PC-9 (cell line): Measurements from ENCODE around the gene SLC4A2. TPM values are rescaled to one million over a fixed set of nuclear protein-coding genes. Genes with fewer than 3 reads are reported as not detected.

ENCODE experiments used
- BruUV-seq: library from RNA; stranded (reverse); fragments of 400-500 nt; replicated peaks from 2 replicates; lab custom pipeline; 2021; lab: Mats Ljungman, UMichigan
- CTCF ChIA-PET: fragments of 300-600 bp; sonication (Branson Sonifier 250); formaldehyde crosslinking; loops from one replicate; lab custom pipeline; 2022; ENCODE audit warnings: antibody characterized with exemption; lab: Charles Lee
- POLR2A ChIA-PET: fragments of 300-600 bp; sonication (Branson Sonifier 250); formaldehyde crosslinking; loops from one replicate; lab custom pipeline; 2022; ENCODE audit warnings: antibody characterized with exemption; ENCODE audit not compliant: unreplicated experiment; lab: Charles Lee
- DNase-seq, 2 experiments: peaks; one replicate each; pipeline versions ENCODE4 v3.0.0 to v3.0.0-alpha.2; 2015 to 2022; ENCODE audit warnings: mixed read lengths in 1 of 2
- H2AFZ ChIP-seq: fragments of 200-600 bp; sonication (generic); 2 replicates; pipeline ENCODE4 v1.8.1; 2017; ENCODE audit warnings: antibody characterized with exemption
- H3F3A ChIP-seq: fragments of 200-600 bp; sonication (generic); 2 replicates; pipeline ENCODE4 v1.8.1; 2017; ENCODE audit warnings: antibody characterized with exemption, mild to moderate bottlenecking, low read depth; ENCODE audit not compliant: insufficient read depth
- H3K27ac ChIP-seq: fragments of 200-600 bp; sonication (generic); 2 replicates; pipeline ENCODE4 v1.6.1; 2016; ENCODE audit warnings: mixed run types
- H3K27me3 ChIP-seq: fragments of 200-600 bp; sonication (generic); 2 replicates; pipeline ENCODE4 v1.6.1; 2016; ENCODE audit warnings: low read depth, mixed run types; ENCODE audit not compliant: insufficient read depth
- H3K36me3 ChIP-seq: fragments of 200-600 bp; sonication (generic); 2 replicates; pipeline ENCODE4 v1.6.1; 2016; ENCODE audit warnings: low read depth, mixed run types
- H3K4me1 ChIP-seq: fragments of 200-600 bp; sonication (generic); replicated peaks from 2 replicates; pipeline ENCODE4 v1.6.1; 2016; ENCODE audit warnings: mixed run types; ENCODE audit not compliant: insufficient read depth
- H3K4me2 ChIP-seq: fragments of 200-600 bp; sonication (generic); 2 replicates; pipeline ENCODE4 v1.6.1; 2017; ENCODE audit warnings: mixed run types
- H3K4me3 ChIP-seq: fragments of 200-600 bp; sonication (generic); 2 replicates; pipeline ENCODE4 v1.6.1; 2016; ENCODE audit warnings: mixed run types
- H3K79me2 ChIP-seq: fragments of 200-600 bp; sonication (generic); 2 replicates; pipeline ENCODE4 v1.6.1; 2017; ENCODE audit warnings: low read depth, mixed run types
- H3K9me2 ChIP-seq: fragments of 200-600 bp; sonication (generic); 2 replicates; pipeline ENCODE4 v1.8.1; 2017; ENCODE audit warnings: mild to moderate bottlenecking; ENCODE audit not compliant: insufficient read depth
- H3K9me3 ChIP-seq: fragments of 200-600 bp; sonication (generic); 2 replicates; pipeline ENCODE4 v1.8.1; 2016; ENCODE audit warnings: low read depth; ENCODE audit not compliant: insufficient read depth
- H4K20me1 ChIP-seq: fragments of 200-600 bp; sonication (generic); 2 replicates; pipeline ENCODE4 v1.8.1; 2017; ENCODE audit not compliant: insufficient read depth
- EZH2 ChIP-seq: fragments of 200-600 bp; sonication (generic); IDR thresholded peaks from 2 replicates; pipeline ENCODE4 v1.8.0; 2017; ENCODE audit warnings: antibody characterized with exemption, low read depth
- intact Hi-C: fragments of 100-400 bp; cut with micrococcal nuclease; formaldehyde crosslinking; loops from one replicate; pipeline ENCODE4 v1.10.0; 2022; ENCODE audit not compliant: unreplicated experiment
- total RNA-seq: library from RNA; stranded (reverse); gene quantifications from 2 replicates; pipeline ENCODE4 v1.2.3, GENCODE V29; 2021
- TF ChIP-seq, protein P1 (sequence below): fragments of 200-600 bp; sonication (generic); conservative IDR thresholded peaks from 2 replicates; pipeline ENCODE4 v1.6.1; 2017; ENCODE audit warnings: mixed run types, antibody characterized with exemption, mild to moderate bottlenecking, moderate library complexity

The SLC4A2 gene
- total RNA-seq, 1 experiment from 2014 or later = 245 TPM

DNA sequence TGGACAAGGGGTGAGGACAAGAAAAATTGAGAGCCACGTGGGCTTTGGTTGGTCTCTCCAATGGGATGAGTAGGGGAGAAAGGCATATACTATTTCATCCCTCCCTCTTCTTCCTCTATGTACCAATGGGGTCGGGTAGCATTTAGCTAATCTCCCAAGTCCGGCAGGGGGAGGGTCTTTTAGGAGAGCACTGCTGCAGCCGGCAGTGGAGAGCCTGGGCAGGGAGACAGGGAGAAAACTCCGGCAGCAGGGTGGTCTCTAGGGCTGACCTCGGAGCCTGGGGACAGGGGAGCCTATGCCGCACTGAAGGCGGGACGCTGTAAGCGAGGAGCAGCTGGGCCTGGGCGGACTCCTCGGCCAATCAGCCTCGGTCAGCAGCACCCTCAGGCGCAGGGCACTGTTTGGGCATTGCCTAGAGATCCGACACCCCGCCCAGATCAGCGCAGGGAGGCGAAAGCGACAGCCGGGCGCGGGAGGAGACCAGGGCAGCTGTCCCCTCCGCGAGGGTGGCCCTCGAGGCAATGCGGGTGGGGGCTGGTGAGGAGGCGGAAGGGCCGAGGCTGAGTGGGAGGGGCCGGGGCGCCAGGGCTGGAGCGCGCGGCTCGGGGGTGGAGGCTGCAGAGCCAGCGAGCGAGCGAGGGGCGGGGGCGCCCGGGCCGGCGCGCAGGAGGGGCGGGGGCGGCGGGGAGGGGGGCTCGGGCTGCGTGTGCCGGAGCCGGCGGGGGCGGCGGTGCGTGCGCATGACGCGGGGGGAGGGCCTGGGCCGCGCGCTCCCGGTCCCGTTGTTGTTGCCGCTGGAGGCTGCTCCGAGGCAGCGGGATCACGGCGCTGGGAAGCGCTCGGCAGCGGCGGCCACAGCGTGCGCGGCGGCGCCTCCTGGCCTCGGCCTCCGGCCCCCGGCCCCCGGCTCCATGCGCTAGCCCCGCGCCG is 26.6 kb downstream of the SLC4A2 start, which contains the start of gene AGAP3:
Gene AGAP3, plus strand, starts transcription at position 785 of the 930 bp plus-strand sequence. CDS start 267 bp downstream, outside the sequence.
- H3K9me2 ChIP-seq = no peaks in the 10 kb centered on the region
- H3K79me2 ChIP-seq = peaks cover 59% of the 10 kb centered on the region
- BruUV-seq = no TSS peak
- no peaks in the 10 kb centered on the region for H3K36me3 ChIP-seq
- H4K20me1 ChIP-seq = peaks cover 30% of the 10 kb centered on the region
- DNase-seq = peak; percentile 87 to 97
- peaks cover 33% of the 10 kb centered on the region; the same call in 1 of the 2 replicates for H3F3A ChIP-seq
- H3K4me3 ChIP-seq = peak within 1 kb of the TSS; percentile 100
- peak within 1 kb of the TSS; percentile 98 for H3K4me2 ChIP-seq
- no peak for TF ChIP-seq EZH2
- TF ChIP-seq, protein P1, sequence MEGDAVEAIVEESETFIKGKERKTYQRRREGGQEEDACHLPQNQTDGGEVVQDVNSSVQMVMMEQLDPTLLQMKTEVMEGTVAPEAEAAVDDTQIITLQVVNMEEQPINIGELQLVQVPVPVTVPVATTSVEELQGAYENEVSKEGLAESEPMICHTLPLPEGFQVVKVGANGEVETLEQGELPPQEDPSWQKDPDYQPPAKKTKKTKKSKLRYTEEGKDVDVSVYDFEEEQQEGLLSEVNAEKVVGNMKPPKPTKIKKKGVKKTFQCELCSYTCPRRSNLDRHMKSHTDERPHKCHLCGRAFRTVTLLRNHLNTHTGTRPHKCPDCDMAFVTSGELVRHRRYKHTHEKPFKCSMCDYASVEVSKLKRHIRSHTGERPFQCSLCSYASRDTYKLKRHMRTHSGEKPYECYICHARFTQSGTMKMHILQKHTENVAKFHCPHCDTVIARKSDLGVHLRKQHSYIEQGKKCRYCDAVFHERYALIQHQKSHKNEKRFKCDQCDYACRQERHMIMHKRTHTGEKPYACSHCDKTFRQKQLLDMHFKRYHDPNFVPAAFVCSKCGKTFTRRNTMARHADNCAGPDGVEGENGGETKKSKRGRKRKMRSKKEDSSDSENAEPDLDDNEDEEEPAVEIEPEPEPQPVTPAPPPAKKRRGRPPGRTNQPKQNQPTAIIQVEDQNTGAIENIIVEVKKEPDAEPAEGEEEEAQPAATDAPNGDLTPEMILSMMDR = no peak
- no peaks in the 10 kb centered on the region for H3K27me3 ChIP-seq
- ChIA-PET CTCF (interaction anchor here (0.6 to 0.7 kb wide), 2 partner anchors 17 to 24 kb away, joined by 3 read pairs; no protein-coding TSS in a partner anchor), POLR2A (interaction anchor here (0.6 kb wide), 4 partner anchors 9 to 80 kb away, joined by 3 to 5 read pairs (median 4); no protein-coding TSS in a partner anchor)
- H2AFZ ChIP-seq = peak within 1 kb of the TSS; percentile 91
- H3K9me3 ChIP-seq = no peaks in the 10 kb centered on the region
- intact Hi-C loops = loop anchor here (1.0 to 10.0 kb wide), 4 partner anchors 27 to 111 kb away; partner anchors contain the start of genes ABCB8 and KCNH2
- peak within 1 kb of the TSS; percentile 41; the same call in 1 of the 2 replicates for H3K27ac ChIP-seq
- H3K4me1 ChIP-seq = peaks cover 47% of the 10 kb centered on the region

DNA sequence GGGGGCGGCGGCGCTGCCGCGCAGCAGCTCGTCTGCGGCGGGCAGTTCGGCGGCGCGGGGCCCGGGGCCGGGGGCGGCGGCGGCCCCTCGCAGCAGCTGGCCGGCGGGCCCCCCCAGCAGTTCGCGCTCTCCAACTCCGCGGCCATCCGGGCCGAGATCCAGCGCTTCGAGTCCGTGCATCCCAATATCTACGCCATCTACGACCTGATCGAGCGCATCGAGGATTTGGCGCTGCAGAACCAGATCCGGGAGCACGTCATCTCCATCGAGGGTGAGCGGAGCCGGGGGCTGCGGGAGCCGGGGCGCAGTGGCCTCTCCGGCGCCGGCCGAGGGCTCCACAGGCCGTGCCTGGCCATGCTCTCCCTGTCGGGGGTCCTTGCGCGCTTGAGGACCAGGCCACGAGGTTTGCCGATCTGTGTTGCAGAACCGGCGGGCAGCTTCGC is 27.4 kb downstream of the SLC4A2 start:
- no peak for TF ChIP-seq EZH2
- TF ChIP-seq, protein P1 = no peak
- Histone ChIP-seq H3K27ac (peak overlapping the region; percentile 41; the same call in 1 of the 2 replicates), H3K4me1 (peaks cover 42% of the 10 kb centered on the region), H3K36me3 (no peaks in the 10 kb centered on the region), H3K9me2 (no peaks in the 10 kb centered on the region), H4K20me1 (peaks cover 38% of the 10 kb centered on the region), H3K79me2 (peaks cover 63% of the 10 kb centered on the region), H3K9me3 (no peaks in the 10 kb centered on the region), H3K4me2 (peak overlapping the region; percentile 98), H2AFZ (peak overlapping the region; percentile 91), H3K27me3 (no peaks in the 10 kb centered on the region), H3F3A (peaks cover 24% of the 10 kb centered on the region; the same call in 1 of the 2 replicates), H3K4me3 (peak overlapping the region; percentile 100)
- ChIA-PET CTCF (interaction anchor here (1.9 kb wide), 1 partner anchor 24 kb away, joined by 4 read pairs; no protein-coding TSS in a partner anchor), POLR2A (no interaction called here)
- DNase-seq = peak in 1 of 2 experiments; percentile 39
- no TSS peak for BruUV-seq
- intact Hi-C loops = loop anchor here (1.0 to 10.0 kb wide), 4 partner anchors 26 to 112 kb away; partner anchors contain the start of genes ABCB8 and KCNH2
